Posterior cingulate gyrus (tissue), 11 donors: ENCODE data around the gene IGFBP3.
"Not testable (repeated sequence)": the region's sequence is repeated elsewhere in the genome, so short reads cannot be mapped to it uniquely, and the experiment has no call there.

Source experiments
- DNase-seq, 10 donors: peaks; one replicate each; pipeline versions ENCODE4 v3.0.0 to v3.0.0-alpha.2; 2020 to 2021; ENCODE audit warnings: mixed read lengths in 3 of 10
- intact Hi-C: fragments of 100-400 bp; cut with DNase I; formaldehyde crosslinking; loops from one replicate; pipeline ENCODE4 v1.15.1; 2023

The IGFBP3 gene

GRCh38 chr7:45920502-45921380, at the start of gene IGFBP3:
Gene IGFBP3, minus strand, starts transcription at chr7:45921272. Its CDS starts 132 bp downstream, at chr7:45921140.
- intact Hi-C loops: no loop called here
- DNase-seq: peak in 6 of 10 donors; percentile 39 to 91 (median 72)

- intact Hi-C loops: no loop called here
- DNase-seq: no peak
Observed at GRCh38 chr7:45970454-45970853, 49.4 kb upstream of the IGFBP3 start.

- intact Hi-C loops: no loop called here
- DNase-seq: peak in 1 of 10 donors; percentile 46
Observed at GRCh38 chr7:45969940-45970339, 48.9 kb upstream of the IGFBP3 start.

GRCh38 chr7:45968856-45969541, 47.9 kb upstream of the IGFBP3 start:
- peak in 1 of 10 donors; percentile 40 for DNase-seq
- intact Hi-C loops: no loop called here

- intact Hi-C loops: no loop called here
- peak in 1 of 10 donors; percentile 36 for DNase-seq
Observed at GRCh38 chr7:45968312-45968711, 47.2 kb upstream of the IGFBP3 start.

- peak in 1 of 10 donors; percentile 45 for DNase-seq
- intact Hi-C loops: no loop called here
Observed at GRCh38 chr7:45967591-45968157, 46.6 kb upstream of the IGFBP3 start.

GRCh38 chr7:45962861-45963260, 41.8 kb upstream of the IGFBP3 start:
- no peak for DNase-seq
- intact Hi-C loops: no loop called here

- no peak for DNase-seq
- intact Hi-C loops: no loop called here
Observed at GRCh38 chr7:45957721-45958120, 36.6 kb upstream of the IGFBP3 start.

GRCh38 chr7:45955286-45955685, 34.2 kb upstream of the IGFBP3 start:
- no peak for DNase-seq
- intact Hi-C loops: no loop called here

- DNase-seq, intact Hi-C loops: not testable (repeated sequence)
Observed at GRCh38 chr7:45953055-45953454, 32.0 kb upstream of the IGFBP3 start.

- DNase-seq: no peak
- intact Hi-C loops: no loop called here
Observed at GRCh38 chr7:45944058-45944457, 23.0 kb upstream of the IGFBP3 start.

- intact Hi-C loops: no loop called here
- no peak for DNase-seq
Observed at GRCh38 chr7:45940939-45941338, 19.9 kb upstream of the IGFBP3 start.

GRCh38 chr7:45940237-45940781, 19.2 kb upstream of the IGFBP3 start:
- intact Hi-C loops, DNase-seq: not testable (repeated sequence)

GRCh38 chr7:45939574-45939973, 18.5 kb upstream of the IGFBP3 start:
- intact Hi-C loops: no loop called here
- DNase-seq: no peak

GRCh38 chr7:45938626-45939302, 17.7 kb upstream of the IGFBP3 start:
- intact Hi-C loops: no loop called here
- peak in 1 of 10 donors; percentile 70 for DNase-seq

- DNase-seq: no peak
- intact Hi-C loops: no loop called here
Observed at GRCh38 chr7:45937862-45938261, 16.8 kb upstream of the IGFBP3 start.

GRCh38 chr7:45937301-45937700, 16.2 kb upstream of the IGFBP3 start:
- DNase-seq: no peak
- intact Hi-C loops: no loop called here

GRCh38 chr7:45930967-45931366, 9.9 kb upstream of the IGFBP3 start:
- DNase-seq: no peak

GRCh38 chr7:45927721-45928120, 6.6 kb upstream of the IGFBP3 start:
- intact Hi-C loops: no loop called here
- no peak for DNase-seq

More at GRCh38 chr7:45930967-45931366, 9.9 kb upstream of the IGFBP3 start:
- intact Hi-C loops: no loop called here

- intact Hi-C loops: no loop called here
Observed at GRCh38 chr7:45924283-45924682, 3.2 kb upstream of the IGFBP3 start.

More at GRCh38 chr7:45924283-45924682, 3.2 kb upstream of the IGFBP3 start:
- no peak for DNase-seq
